ENCODE measurements around the gene LSM11.

GRCh38 chr5:157802736-157803135 lies 59.2 kb downstream of the LSM11 start:
- TF ChIP-seq POLR2A (IDR thresholded peaks at IDR 0.05), result no peak
- TF ChIP-seq CTCF (IDR thresholded peaks at IDR 0.05), result no peak
